SK-N-MC (cell line): ENCODE results near the gene HSPA1L.
A peak's percentile ranks its signal among the peaks of the same experiment; 100 is the strongest.
"Not testable (repeated sequence)": the region's sequence is repeated elsewhere in the genome, so short reads cannot be mapped to it uniquely, and the experiment has no call there.

Source experiments
- DNase-seq: peaks from one replicate; pipeline ENCODE4 v3.0.0-alpha.2; 2011; ENCODE audit warnings: low read depth, low spot score
- H3K27ac ChIP-seq: fragments of 200-600 bp; sonication (generic); 2 replicates; pipeline ENCODE4 v1.5.1; 2016; ENCODE audit warnings: mixed run types
- H3K36me3 ChIP-seq: fragments of 200-600 bp; sonication (generic); 2 replicates; pipeline ENCODE4 v1.6.1; 2017; ENCODE audit warnings: antibody characterized with exemption, low read length, mixed read lengths; ENCODE audit not compliant: insufficient read depth
- H3K4me3 ChIP-seq: fragments of 200-600 bp; sonication (generic); 2 replicates; pipeline ENCODE4 v1.5.1; 2016
- H3K9ac ChIP-seq: fragments of 200-600 bp; sonication (generic); 2 replicates; pipeline ENCODE4 v1.8.0; 2017; ENCODE audit warnings: mixed run types, mixed read lengths; ENCODE audit not compliant: insufficient read length
- H3K9me3 ChIP-seq: fragments of 200-600 bp; sonication (generic); 2 replicates; pipeline ENCODE4 v1.6.1; 2017; ENCODE audit warnings: low read depth, mild to moderate bottlenecking, antibody characterized with exemption, low read length, moderate library complexity, mixed read lengths
- EZH2 ChIP-seq: fragments of 200-600 bp; sonication (generic); IDR thresholded peaks from one replicate; pipeline ENCODE4 v1.6.1; 2017; ENCODE audit warnings: antibody characterized with exemption
- FOXP2 ChIP-seq: optimal IDR thresholded peaks from 2 replicates; pipeline ENCODE3; 2011; ENCODE audit warnings: mild to moderate bottlenecking, moderate library complexity; ENCODE audit not compliant: insufficient read depth; ENCODE audit errors: extremely low read length, control extremely low read depth
- POLR2AphosphoS5 ChIP-seq: IDR thresholded peaks from 2 replicates; pipeline ENCODE4 v1.6.1; 2012; ENCODE audit warnings: mild to moderate bottlenecking, low read depth, low read length, borderline replicate concordance

The HSPA1L gene

DNA sequence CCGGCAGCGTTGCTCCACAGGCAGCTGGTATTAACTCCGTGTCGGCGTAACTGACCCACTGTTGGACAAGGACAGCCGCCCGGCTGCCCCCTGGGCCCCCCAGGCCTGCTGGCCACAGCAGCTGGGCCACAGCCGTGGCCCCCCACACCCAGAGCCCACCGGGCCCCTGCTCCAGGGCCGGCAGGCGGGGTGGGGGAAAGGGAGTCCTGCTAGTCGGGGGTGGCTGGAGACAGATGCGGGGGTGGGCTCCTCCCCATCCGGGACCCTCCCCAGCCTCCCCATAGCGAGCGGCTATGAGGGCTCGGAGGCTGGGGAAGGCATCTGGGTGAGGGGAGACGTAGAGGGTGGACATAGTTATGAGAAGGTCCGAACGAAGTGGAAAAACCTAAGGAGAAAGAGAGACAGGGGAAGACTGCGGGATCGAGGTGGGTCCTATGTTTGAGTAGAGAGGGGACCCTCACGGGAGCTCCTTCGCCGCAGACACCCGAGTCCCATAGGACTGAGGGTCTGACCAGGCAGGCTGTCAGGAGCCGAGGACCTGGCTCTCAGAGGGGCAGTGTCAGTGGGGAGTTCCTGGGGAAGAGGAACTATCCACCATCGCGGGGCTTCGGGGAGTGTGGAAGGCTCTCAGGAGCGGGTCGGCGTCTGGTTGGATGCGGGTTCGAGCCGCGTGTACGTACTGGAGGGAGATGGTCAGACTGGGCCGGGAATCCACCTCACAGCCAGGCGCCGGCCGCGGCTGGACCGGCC is 20.0 kb downstream of the HSPA1L start:
- Histone ChIP-seq H3K9me3 (no peaks in the 10 kb centered on the region), H3K27ac (peak overlapping the region; percentile 86), H3K9ac (peak overlapping the region; percentile 98), H3K4me3 (peak overlapping the region; percentile 98), H3K36me3 (peaks cover 37% of the 10 kb centered on the region)
- DNase-seq: no peak
- TF ChIP-seq FOXP2 (no peak), POLR2AphosphoS5 (0 out of 2 replicates have a peak, but pooled peaks have one; percentile 10)

DNA sequence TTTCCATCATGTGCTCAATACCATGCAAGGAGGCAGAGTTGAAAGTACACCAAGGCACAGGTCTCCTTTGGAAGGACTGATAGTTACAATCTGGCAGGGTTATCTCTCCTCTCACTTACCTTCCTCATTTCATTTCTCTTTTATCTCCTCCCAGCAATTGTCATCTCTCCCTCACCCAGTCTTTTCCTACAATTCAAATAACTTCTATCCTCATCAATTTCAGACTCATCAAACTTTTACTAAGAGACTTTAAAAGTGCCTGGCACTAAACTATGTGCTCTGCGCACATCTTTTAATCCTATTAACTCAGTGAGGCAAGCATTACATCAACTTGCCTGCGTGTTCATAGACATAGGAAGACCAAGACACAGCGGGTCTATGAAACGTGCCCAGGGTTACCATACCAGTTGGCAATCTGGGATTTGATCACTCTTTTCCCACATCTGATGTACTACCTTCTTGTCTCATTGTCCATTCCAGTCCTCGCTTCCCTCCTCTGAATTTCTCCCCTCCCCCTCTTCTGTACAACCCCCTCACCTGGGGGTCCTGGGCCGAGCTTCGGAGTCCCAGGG is 20.7 kb downstream of the HSPA1L start:
- H3K27ac ChIP-seq: peak overlapping the region; percentile 86
- H3K4me3 ChIP-seq: peak overlapping the region; percentile 98

DNA sequence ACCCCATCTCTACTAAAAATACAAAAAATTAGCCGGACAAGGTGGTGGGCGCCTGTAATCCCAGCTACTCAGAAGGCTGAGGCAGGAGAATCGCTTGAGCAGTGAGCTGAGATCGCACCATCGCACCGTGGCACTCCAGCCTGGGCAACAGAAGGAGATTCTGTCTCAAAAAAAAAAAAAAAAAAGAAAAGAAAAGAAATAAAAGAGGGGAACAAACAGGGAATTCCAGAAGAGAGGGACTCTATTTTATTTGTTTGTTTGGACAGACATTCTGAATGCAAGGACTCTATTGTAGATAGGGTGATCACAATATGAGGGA is 21.2 kb downstream of the HSPA1L start:
- Histone ChIP-seq H3K36me3 (peaks cover 46% of the 10 kb centered on the region), H3K9ac (peak overlapping the region; percentile 98), H3K4me3 (peak overlapping the region; percentile 98), H3K27ac (peak overlapping the region; percentile 86)
- not testable (repeated sequence) for H3K9me3 ChIP-seq, DNase-seq

More for the DNA sequence above, 20.7 kb downstream of the HSPA1L start:
- no peak for DNase-seq
- Histone ChIP-seq H3K9ac (peak overlapping the region; percentile 98), H3K36me3 (peaks cover 42% of the 10 kb centered on the region), H3K9me3 (no peaks in the 10 kb centered on the region)
- TF ChIP-seq POLR2AphosphoS5 (no peak), FOXP2 (no peak), EZH2 (no peak)

- peaks cover 46% of the 10 kb centered on the region for H3K36me3 ChIP-seq
- H3K4me3 ChIP-seq: no peak overlapping the region
- H3K9me3 ChIP-seq: no peaks in the 10 kb centered on the region
- H3K9ac ChIP-seq: no peak overlapping the region
- TF ChIP-seq FOXP2: no peak
- no peak for TF ChIP-seq EZH2
- no peak for TF ChIP-seq POLR2AphosphoS5
- H3K27ac ChIP-seq: 0 out of 2 replicates have a peak overlapping the region, but pooled peaks have one; percentile 36
- DNase-seq: no peak
Measured at GRCh38 chr6:31792761-31793171, 22.3 kb downstream of the HSPA1L start.

DNA sequence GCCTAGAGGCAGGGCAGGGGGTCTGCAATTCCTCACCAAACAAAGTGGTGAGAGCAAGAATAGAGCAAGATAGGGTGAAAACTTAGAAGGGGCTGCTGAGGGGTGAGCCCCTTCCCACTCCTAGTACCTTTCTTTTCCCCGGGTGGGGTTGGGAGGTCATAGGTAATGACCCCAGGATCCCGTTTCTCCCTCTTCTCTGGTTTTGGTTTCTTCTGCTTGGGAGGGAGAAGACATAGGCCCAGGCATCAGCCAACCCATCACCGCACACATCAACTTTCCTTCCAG is 23.1 kb downstream of the HSPA1L start:
- TF ChIP-seq FOXP2 (no peak), POLR2AphosphoS5 (no peak), EZH2 (no peak)
- Histone ChIP-seq H3K36me3 (peaks cover 52% of the 10 kb centered on the region), H3K27ac (0 out of 2 replicates have a peak overlapping the region, but pooled peaks have one; percentile 36), H3K9ac (no peak overlapping the region), H3K4me3 (no peak overlapping the region), H3K9me3 (no peaks in the 10 kb centered on the region)
- DNase-seq: no peak

DNA sequence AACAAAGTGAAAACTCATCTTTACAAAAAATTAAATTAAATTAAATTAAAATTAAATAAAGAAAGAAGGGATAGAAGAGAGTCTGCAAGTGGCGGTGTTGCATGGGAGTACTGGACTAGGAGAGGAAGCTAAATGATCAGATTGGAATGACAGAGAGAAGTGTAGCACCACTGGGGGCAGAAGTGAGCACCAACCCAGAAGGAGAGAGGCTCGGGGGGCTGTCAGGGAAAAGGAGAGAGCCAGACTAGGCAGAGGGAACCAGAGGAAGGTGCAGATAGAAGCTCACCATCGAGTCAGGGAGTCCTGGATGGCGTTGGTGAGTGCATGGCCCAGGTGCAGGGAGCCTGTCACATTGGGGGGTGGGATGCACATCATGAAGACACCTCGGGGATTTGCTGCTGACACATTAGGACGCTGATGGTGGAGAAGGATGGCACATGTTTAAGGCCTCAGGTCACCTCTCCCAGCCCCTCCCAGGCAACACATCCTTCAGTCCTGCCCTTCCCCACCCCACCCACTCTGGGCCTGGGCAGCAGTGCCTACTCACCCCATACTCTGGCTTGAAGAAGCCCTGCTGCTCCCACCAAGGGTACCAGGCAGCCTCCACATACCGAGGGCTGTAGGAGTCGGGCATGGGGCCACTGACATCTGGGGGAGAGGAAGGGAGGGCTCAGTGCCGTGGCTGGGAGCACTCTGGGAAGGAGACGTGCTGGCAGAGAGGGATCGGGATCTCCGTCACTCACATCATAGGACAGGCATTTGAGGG is 23.6 kb downstream of the HSPA1L start:
- no peak overlapping the region for H3K4me3 ChIP-seq
- no peaks in the 10 kb centered on the region for H3K9me3 ChIP-seq
- H3K9ac ChIP-seq: no peak overlapping the region
- DNase-seq: no peak
- no peak for TF ChIP-seq POLR2AphosphoS5
- no peak for TF ChIP-seq EZH2
- no peak for TF ChIP-seq FOXP2
- peaks cover 48% of the 10 kb centered on the region for H3K36me3 ChIP-seq
- H3K27ac ChIP-seq: no peak overlapping the region

DNA sequence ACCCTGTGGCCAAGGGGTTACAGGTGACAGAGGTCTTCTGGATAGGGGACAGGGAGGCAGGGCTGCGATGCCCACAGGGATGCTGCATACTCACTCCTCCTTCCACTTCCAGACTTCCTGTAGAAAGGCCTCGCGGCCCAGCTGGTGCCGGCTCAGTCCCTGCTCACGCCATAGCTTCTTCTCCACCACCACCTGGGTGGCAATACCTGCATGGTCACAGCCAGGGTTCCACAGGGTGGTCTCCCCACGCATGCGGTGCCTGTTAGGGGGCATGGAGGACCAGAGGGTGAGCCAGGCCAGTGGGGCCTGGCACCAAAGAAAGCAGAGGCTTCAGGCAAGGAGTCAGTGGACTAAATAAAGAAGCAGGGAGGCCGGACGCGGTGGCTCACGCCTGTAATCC is 29.6 kb downstream of the HSPA1L start:
- Histone ChIP-seq H3K27ac (no peak overlapping the region), H3K36me3 (peaks cover 75% of the 10 kb centered on the region), H3K9ac (no peak overlapping the region), H3K4me3 (no peak overlapping the region), H3K9me3 (no peaks in the 10 kb centered on the region)
- TF ChIP-seq FOXP2: no peak
- no peak for TF ChIP-seq POLR2AphosphoS5
- TF ChIP-seq EZH2: no peak
- no peak for DNase-seq

- no peak for DNase-seq
- Histone ChIP-seq H3K36me3 (peaks cover 77% of the 10 kb centered on the region), H3K9me3 (no peaks in the 10 kb centered on the region), H3K27ac (no peak overlapping the region), H3K4me3 (no peak overlapping the region), H3K9ac (no peak overlapping the region)
- no peak for TF ChIP-seq POLR2AphosphoS5
- no peak for TF ChIP-seq FOXP2
- TF ChIP-seq EZH2: no peak
Measured at GRCh38 chr6:31784098-31784925, 30.8 kb downstream of the HSPA1L start.
